ENCODE data around the gene NAALADL2.

NAALADL2 gene

GRCh38 chr3:175273573-175273972 lies 414.4 kb downstream of the NAALADL2 start:
- no peak for DNase-seq

GRCh38 chr3:175274056-175274455 lies 414.9 kb downstream of the NAALADL2 start:
- DNase-seq, result no peak

- no peak for DNase-seq
Measured at GRCh38 chr3:175274474-175275218, 415.5 kb downstream of the NAALADL2 start.

DNA sequence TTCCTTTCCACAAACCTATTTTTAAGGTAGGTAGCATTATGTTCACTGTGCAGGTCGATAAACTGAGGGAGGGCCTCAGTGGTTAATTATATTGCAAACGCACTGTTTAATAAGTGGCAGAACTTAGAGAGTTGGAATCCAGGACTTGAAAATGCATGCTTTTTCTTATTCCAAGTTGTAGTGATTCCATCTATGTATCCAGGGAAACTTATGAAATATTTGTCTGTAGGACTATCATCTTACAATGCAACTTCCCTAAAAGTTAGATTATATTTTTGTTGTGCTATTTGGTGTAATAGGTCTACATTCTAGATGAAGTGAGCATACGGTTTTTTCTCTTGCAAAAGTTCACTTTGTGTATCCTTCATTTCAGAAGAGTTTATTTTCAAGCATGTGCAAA lies 419.5 kb downstream of the NAALADL2 start:
- DNase-seq, result no peak

DNA sequence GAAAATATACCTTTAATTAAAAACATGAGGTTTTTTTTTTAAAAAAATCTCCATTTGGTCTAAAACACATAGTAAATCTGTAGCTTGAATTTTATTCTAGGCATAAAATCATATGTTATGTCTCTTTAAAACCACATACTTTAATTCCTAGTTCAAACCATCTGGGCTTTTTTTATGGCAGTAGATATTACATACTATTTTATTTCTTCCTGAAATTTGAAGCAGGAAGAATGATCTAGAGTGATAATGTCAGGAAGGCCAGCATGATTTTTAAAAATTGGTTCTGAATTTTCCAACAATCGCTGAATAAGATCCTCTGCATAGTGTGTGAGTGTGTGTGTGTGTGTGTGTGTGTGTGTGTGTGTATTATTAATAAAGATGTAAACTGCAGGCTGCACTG lies 420.3 kb downstream of the NAALADL2 start:
- DNase-seq, result no peak

DNA sequence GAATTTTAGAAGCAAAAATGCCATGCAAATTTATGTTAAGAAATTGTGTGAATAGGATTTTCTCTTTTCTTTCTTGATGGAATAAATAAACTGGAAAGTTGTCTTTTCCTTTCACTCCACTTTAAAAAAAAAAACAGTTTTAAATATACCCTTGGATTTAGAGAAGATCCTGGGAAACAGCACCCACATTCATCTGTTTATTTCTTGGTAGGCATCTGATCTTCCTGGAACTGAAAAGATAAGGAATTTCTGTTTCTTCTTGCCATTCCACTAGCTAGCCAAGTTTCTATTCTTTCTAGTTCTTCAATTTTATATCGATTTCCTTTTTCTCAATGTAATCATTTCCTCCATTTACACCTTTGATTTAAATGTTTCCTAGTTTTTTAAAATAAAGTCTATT lies 420.8 kb downstream of the NAALADL2 start:
- DNase-seq, result no peak

- no peak for DNase-seq
Measured at GRCh38 chr3:175287361-175287963, 428.3 kb downstream of the NAALADL2 start.

DNA sequence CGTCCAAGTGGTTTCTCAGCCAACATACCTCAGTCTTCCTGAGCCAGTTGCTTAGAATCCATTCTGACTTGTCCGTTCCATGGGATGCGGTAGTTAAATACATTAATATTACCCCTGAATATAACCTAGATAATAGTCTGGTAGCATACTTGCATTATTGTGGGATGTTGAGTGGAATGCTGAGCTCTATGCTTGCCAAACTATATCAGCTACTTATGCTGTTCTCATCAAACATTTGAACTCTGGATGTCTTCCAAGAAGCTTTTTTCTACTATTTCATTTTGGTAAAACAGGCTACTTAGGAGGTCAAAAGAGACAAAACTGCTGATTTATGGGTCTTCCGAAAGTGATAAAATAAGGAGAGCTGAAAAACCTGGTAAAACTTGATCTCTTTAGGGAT lies 429.5 kb downstream of the NAALADL2 start:
- no peak for DNase-seq

GRCh38 chr3:175294793-175295192 lies 435.7 kb downstream of the NAALADL2 start:
- DNase-seq, result no peak

DNA sequence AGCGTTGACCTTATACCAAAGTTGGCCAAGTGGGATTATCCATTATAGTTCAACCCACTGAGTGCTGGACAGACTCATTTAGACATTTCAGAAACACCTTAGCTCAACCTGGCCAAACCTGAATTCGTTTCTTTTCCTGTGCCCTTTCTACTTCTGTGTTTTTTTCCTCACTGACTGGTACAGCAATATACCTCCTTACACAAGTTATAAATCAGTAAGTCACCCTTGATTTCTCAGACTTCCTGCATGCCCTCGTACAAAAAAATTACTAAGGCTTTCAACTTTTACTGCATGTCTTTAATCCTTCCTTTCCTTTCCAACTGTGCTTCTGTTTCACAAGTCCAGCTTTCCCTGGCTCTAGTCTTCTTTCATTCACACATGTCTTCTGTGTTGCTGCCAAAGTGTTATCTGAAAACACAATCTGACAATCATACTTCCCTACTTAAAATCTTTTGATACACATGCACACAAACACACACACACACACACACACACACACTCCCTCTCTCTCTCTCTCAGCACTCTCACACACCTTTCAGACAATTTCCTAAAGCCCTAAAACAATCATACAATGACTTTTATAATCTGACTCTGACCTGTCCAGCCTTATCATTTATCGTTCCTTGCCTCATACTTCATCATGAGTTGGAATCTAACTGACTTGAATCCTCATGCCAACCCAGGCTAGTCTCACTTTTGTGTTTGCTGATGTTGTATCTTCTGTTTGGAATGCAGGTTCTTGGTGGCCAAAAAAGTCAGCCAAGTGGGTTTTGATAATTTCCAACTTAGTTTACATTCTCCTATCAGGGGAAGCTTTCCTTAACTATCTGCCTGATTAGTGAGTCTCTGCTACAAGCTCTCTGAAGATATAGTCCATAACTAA lies 436.4 kb downstream of the NAALADL2 start:
- DNase-seq, result no peak

GRCh38 chr3:175297216-175297615 lies 438.1 kb downstream of the NAALADL2 start:
- DNase-seq, result no peak

DNA sequence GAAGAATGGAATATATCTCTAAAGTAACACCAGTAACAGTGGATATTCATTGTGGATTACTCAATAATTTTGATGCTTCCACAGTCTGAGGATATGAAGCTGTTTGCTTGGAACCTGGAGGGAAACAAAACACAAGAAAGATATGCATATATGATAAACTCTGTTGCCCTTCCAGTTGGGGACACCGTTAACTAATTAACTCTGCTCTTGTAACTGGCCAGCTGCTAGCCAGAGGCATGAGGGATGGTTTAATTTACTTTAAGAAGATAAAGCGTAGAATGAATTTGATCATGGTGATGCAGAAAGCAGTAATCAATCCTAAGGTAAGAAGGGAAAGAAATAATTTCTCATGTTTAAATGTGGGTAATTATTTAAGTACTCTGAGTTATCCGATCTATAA lies 442.6 kb downstream of the NAALADL2 start:
- no peak for DNase-seq

DNA sequence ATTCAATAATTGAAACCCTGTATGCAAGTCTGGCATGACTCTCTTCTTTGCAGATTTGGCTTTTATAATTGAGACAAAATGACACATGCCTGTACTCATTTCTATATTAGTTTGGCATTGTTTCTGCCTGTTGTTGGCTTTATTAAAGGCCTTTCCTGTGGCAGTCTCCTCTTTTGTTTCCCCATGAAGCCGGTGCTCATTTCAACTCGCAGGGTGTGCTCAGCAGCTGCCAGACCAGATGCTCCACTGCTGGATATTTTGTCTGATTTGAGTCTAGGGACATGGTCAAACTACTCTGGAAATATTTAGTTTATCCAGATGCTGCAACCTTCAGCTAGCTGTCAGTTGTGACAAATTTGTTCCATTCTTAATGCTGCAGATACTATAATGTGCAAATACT lies 445.3 kb downstream of the NAALADL2 start:
- DNase-seq, result no peak

- DNase-seq, result no peak
Measured at GRCh38 chr3:175307642-175308041, 448.5 kb downstream of the NAALADL2 start.

GRCh38 chr3:175308097-175308496 lies 449.0 kb downstream of the NAALADL2 start:
- no peak for DNase-seq

- no peak for DNase-seq
Measured at GRCh38 chr3:175310046-175310445, 450.9 kb downstream of the NAALADL2 start.

DNA sequence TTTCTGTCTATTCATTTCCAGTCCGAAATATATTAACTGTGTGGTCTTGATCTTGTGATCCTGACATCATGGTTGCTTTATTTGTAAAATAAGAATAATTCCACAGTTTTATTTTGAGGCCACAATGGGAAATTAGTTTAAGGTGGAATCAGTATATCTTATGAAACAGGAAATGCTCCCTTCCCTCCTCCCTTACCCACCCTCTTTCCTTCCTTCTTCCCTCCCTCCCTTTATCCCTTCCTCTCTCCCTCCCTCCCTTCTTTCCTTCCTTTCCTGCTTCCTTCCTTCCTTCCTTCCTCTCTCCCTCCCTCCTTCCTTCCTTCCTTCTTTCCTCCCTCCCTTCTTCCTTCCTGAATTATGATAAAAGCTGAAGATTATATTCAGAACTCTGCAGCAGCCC lies 452.3 kb downstream of the NAALADL2 start:
- DNase-seq, result no peak

GRCh38 chr3:175311946-175312345 lies 452.8 kb downstream of the NAALADL2 start:
- DNase-seq, result no peak

GRCh38 chr3:175312791-175313190 lies 453.7 kb downstream of the NAALADL2 start:
- no peak for DNase-seq

DNA sequence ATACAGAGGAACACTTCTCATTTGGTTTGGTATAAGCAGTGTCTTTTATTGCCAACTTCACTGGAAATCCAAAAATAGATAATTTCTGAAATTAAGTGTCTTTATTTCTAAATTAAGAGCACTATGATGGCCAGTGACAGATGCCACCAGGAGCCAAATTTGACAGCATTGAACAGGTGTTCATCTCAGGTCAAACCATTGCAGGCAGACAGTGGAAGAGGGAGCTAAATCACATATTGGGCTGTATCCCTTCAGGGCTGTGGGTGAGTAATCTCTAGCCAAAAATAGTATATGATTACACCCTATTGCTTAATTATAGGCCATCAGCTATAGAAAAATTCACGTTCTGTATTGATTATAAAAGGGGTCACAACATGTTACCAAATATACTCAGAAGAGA lies 457.7 kb downstream of the NAALADL2 start:
- DNase-seq, result no peak

DNA sequence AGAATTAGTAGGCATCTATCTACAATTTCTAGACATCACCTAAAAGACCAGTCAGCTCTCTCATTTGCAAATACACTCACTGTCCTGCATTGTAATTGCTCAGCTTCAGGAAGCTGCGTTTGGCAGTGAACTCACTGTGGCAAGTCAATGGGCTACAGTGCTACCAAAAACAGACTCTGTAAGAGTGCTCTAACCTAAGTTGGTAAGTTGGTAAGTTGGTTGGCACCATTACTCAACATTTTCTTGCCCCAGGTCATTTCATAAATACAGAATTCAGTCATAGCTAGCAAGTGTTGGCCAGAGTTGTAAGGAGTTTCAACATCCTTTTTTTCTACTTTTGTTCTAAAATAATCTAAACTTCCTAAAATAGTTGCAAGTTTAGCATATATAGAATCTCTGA lies 466.3 kb downstream of the NAALADL2 start:
- no peak for DNase-seq

DNA sequence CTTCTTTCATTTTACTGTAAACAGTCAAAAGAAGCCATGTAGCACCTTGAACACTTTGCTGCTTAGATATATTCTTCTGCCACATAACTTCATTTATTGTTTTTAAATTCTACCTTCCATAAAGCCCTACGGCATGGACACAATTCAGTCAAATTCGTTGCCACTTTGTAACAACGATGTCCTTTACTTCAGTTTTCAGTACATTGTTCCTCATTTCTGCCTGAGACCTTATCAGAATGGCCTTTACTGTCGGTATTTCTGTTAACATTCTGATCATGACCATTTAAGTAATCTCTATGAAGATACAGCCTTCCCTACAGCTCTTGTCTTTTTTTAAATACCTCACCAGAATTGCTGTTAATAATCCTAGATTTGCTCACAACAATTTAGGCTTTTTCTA lies 466.9 kb downstream of the NAALADL2 start:
- no peak for DNase-seq

DNA sequence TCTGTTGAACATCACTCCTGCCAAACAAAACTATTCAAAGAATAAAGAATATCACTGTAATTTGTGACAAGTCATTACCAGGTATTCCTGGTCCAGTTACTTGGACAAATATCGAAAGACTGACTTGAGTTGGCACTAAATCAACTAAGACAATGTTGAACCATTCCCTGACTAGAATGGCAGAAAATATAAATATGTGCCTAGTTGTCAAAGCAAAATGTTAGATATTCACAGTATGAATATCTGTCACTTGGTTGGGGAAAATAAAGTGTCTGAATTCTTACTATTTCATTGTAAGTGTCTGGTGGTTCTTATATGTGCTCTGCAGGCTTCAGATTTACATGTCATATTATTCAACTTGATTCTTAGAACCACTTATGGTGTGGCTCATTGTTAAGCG lies 470.2 kb downstream of the NAALADL2 start:
- DNase-seq, result no peak

DNA sequence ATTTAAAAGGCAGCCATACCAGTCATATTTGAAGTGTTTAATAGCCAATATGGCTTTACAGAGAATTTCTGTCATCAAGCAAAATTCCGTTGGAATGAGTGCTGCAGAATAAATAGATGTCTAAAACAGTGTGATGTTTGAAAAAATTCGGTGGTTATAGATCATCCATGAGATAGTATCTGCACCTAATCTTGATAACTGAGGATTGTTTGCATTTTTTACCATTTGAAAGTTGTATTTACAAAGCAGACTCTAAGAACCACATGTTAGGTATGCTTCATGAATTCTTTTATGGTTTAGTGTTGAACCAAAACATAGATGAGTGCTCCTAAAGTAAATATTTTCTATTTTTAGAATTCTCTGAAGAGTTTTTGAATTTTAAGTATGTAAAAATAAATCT lies 476.1 kb downstream of the NAALADL2 start:
- DNase-seq, result no peak
